ENCODE results near the gene FAM81A.
"Not testable (repeated sequence)": the region's sequence is repeated elsewhere in the genome, so short reads cannot be mapped to it uniquely, and the experiment has no call there.

FAM81A gene

DNA sequence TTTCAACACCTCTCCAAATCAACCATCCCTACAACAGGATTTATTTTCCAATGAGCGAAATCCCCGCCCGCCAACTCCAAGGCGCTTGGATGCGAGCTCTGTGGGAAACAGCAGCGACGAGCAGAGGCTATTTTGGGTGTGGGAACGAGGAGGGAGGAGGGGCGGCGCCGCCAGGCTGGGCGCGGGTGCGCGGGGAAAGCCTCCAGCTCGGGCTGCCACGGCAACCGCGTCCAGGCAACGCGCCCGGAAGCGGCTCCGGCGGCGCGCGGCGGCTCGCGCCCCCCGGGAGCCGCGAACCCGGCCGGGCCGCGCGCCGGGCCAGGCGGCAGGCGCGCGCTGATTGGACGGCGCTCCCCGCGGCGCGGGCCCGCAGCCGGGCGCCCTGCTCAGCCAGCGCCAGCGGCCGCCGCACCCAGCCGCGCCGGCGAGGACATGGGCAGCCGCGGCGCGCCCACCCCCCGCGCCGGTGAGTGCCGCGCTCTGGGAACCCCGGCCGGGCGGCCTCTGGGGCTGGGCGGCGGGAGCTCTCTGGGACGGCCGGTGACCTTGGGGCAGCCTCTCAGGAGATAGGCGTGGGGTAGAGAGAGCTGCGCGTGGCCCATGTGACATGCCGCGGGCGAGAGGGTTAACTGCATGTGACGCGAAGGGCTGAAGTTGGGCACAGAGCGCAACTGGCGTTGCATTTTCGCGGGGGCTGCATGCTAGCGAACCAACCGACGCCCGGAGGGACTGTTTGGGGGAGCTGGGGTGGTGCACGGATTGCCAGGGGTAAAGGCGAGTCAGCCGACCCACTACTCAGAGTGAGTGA, at the start of gene FAM81A:
FAM81A (plus strand) TSS at position 370 of the 808 bp plus-strand sequence. CDS start 20,441 bp downstream, outside the sequence.
- no peak for DNase-seq (ENCODE audit: low read depth in 2 of 2)

DNA sequence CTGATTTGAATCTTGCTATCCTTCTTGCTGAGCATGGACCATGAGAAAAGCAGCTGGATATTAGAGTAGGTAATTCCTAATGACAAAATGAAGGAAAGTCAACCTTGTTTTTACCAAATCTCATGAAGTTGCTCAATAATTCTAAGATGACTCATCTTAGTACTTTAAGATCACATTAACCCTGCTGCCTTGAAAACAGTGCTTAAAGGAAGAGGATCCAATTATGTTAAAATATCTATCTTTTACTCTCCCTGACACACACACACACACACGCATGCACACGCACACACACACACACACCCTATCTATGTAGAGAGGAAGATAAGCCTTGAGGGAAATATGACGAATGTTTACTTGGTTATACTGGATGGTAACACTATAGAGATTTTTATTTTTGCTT, 49.3 kb upstream of the FAM81A start:
- no peak for DNase-seq (ENCODE audit: low read depth in 2 of 2)

DNA sequence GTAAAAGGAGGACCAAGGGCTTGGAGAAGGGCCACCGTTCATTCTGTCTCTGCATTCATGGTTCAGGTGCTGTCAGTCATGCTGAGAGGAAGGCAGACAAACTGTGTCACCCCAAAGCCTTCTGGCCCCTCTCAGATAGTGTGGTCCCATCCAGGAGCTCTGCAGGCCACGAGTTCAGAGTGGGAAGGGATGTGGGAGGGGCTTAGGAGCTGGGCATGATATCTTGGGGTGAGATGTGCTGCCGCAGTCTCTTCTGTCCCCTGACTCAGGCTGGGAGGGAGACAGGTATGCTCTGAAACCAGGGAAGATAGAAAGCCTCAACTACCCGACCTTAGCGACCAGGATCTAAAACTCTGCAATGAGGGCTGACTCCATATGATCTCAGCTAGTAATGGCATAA, 45.7 kb upstream of the FAM81A start:
- no peak for DNase-seq (ENCODE audit: low read depth in 2 of 2)

DNA sequence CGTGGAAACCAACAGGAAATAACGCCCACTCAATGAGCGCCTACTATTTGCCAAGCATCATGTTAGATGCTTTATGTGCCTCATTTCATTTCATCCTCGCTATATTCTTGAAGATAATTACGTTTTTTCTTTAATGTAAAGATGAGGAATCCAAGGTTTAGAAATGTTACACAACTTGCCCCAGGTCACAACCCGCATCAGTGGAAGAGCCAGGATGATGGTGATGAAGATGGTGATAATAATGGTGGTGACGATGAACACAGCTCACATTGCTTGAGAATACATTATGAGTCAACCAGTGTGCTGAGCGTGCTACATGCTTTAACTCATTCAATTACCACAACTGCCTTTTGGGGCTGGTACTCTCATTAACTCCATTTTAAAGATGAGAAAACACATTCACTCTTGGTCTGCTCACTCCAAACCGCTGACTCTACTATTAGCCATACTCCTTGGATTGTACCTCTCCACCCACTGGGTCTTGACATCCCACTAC, 43.8 kb upstream of the FAM81A start:
- no peak for DNase-seq (ENCODE audit: low read depth in 2 of 2)

DNA sequence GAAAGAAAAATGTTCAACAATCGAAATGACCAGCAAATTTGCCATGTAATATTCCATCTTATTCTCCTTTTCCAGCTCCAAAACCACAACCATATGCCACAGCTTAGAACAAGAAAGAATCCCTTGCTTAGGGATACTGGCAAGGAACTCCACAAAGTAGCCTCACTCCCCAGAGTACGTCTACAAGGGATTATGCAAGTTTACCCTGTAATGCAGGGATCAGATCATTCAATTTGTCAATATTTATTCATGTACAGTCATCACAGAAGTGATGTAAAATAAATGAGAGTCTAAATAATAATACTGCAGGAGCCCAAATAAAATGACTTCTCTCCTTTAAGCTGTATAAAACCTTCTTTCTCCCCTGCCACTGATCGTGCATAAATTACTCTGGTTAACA, 41.8 kb upstream of the FAM81A start:
- no peak for DNase-seq (ENCODE audit: low read depth in 2 of 2)

DNA sequence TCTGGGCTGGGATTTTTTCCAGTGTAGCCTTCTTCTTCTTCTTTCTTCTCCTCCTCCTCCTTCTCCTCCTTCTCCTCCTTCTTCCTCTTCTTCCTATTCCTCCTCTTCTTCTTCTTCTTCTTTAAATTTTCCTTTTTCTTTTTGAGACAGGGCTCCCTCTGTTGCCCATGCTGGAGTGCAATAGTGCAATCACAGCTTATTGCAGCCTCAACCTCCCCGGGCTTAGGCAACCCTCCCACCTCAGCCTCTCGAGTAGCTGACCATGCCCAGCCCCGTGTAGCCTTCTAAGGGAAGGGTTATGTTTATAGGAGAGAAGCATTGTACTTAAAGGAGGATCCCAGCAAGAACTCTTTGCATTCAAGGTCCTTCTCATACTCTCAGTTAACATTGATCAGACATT, 41.3 kb upstream of the FAM81A start:
- no peak for DNase-seq (ENCODE audit: low read depth in 2 of 2)

DNA sequence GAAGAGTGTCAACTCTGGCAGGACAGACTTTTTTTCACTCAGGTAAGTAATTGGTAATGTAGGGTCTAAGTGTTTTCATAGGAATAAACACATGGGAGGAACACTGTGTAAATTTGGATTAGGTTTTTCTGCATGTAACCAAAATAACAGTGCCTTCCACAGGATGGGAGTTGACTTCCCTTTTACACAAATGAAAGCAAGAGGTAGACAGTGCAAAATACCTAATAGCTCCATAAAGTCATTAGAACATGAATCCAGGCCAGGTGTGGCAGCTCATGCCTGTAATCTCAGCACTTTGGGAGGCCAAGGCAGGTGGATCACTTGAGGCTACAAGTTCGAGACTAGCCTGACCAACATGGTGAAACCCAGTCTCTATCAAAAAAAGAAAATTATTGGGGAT, 39.8 kb upstream of the FAM81A start:
- DNase-seq (ENCODE audit: low read depth in 2 of 2), result no peak

DNA sequence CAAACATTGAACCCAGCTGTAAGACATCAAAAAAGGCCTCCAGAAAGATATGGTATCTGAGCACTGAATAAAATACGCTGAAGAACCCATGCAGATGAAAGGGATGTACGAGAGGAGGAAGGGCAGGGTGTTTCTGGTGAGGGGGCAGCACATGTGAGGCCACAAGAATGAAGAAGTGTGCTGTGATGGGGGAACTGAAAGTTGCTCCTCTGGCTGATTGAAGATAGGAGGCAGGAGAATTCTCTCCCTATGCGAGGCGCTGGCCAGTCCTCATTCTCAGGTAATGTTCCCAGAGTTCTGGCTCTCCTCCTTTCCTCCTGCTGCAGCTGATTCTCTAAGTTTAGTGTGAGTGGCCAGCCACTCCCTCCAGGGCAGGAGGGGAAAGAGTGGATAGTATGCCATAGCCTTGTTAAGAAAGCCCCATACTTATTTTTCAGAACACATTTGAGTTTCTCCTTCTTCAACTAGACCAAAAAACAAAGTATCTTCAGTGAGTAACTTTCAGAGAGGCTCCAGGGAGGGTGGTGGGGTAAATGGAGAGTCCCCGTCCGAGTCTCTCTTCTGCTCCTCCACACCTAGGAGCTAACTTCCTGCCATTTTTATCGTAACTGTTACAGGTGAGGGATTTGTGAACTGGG, 38.4 kb upstream of the FAM81A start:
- DNase-seq (ENCODE audit: low read depth in 2 of 2), result no peak

DNA sequence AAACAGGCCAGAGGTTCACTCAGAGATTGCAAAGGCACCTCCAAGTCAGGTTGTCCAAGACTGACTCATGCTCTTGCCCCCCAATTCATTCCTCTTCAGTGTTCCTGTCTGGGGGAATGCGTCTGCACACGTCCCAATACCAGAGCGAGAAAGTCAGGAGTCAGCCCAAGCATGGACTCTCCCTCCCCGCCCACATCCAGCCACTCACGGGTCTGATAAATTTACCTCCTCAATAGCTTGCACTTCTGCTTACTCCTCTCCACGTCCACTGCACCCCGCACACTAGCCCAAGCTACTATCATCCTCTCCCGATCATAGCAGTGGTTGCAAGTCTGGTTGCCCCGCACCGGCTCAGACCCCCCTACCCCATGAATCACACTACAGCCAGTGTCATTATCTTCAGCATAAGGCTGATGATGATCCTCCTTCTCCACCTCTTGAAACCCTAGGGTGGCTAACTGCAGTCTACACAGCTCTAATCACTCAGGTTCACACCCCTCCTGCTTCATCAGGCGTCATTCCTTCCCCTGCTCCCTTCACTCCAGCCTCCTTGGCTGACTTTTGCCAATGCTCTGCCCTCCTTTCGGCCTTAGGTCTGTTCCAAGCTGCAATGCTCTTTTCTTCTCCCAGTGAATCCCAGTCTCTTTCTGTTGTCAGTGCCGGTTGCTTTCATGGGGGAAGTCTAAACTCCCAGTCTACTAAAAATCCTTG, 37.7 kb upstream of the FAM81A start:
- DNase-seq (ENCODE audit: low read depth in 2 of 2), result no peak

DNA sequence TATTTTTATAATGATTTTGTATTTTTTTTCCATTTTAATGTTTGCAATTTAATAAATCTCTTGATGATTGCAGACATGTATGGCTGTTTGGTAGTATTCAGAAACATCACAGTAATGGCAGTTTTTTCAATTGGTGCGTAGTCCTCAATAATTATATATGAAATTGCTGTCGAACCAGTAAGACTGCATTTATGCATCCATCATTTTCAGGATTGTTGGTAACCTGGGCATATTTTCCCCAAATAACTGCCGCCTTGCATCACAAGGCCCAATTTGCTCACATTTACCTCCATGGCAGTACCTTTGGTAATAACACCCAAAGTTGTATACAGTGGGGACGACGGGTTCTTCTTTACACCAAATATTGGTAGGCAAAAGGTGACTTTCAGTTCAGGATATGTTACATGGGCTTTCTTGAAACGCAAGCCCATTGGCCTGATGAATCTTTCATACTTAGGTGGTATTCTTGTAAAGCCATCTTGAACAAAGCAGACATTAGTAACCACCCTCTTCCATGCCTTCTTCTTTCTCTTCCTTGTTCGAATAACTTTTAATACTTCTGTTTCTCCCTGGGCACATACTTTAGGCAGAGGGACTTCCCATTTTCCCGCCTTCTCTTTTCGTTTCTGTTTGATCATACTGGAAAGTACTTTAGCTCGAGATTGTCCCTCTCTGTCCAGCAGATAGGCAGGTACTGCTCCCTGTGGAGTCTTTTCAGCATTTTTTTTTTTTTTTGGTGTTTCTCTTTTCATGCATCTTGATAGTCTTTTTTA, 36.7 kb upstream of the FAM81A start:
- DNase-seq (ENCODE audit: low read depth in 2 of 2), result not testable (repeated sequence)

DNA sequence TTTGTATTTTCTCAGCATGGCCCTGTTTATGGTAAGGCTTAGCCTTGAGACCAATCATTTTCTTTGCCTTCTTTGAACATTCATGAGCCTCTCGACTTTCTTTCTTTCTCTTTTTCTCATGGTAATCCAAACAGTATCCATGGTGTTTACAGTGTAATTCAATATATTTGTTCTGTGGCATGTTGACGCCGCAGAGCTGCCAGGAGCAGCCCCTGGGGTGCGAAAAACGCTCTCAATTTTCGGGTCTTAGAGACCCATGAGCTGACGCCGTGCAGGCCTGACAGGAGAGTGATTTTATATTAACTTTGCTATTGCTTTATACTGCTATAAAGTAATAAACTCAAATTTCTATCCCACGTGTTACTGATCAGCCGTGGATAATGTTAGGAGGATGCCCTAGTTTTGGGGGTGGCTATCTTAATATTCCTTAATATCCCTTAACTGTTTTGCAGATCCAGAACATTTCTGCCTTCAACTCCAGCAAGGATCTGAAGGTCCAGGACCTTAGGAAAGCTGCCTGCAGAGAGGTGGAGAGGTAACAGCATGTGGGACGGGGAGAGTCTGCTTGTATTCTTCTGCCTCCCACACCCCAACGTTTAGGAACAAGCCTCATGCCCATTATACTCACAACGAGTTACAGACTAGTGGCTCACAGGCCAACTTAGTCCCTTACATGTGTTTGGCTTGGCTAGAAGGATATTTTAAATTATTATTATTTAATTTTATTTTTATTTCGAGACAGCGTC, 36.0 kb upstream of the FAM81A start:
- DNase-seq (ENCODE audit: low read depth in 2 of 2), result no peak

DNA sequence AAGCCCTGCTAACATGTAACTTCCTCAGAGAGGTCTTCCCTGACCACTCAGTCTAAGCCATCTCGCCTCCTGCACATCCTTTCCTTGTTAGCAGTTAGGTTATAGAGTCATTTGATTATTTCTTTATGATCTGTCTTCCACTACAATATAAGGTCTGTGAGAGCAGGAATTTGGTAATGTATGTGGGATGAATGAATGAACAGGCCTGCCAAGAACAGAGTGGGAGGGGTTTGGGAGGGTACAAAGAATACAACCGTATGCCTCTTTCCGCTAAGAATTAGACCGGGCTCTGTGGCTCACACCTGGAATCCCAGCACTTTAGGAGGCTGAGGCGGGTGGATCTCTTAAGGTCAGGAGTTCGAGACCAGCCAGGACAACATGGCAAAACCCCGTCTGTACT, 32.9 kb upstream of the FAM81A start:
- DNase-seq (ENCODE audit: low read depth in 2 of 2), result no peak

DNA sequence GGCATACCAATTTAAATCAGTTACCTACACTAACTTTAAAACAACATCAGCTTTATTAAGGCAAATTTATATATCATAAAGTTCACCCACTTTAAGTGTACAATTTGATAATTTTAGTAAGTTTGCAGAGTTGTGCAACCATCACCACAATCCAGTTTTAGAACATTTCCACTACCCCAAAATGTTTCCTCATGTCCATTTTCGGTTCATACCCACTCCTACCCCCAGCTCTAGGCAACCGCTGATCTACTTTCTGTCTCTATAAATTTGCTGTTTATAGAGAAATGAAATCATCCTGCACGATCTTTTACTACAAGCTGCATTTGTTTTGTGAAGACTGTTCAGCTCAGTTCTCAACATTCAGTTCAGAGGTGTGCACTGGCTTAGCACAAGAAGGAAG, 31.5 kb upstream of the FAM81A start:
- no peak for DNase-seq (ENCODE audit: low read depth in 2 of 2)

DNA sequence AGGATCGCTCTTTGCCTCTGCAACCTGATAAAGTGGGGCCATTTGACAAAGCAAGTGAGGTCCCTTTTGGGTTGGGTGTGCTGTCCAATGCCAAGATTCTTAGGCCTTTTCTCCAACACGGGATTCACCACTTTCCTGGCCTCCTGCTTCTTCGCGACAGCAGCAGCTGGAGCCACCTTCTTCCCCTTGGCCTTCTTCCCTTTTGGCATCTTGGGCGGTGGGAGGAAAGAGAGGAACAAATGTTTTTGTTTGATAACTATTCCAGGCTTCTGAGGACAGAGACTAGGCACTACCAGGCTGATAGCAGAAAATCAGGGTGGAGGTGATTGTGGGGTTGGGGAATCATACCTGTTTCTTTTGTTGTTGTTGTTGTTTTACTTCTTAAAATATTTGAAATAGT, 30.0 kb upstream of the FAM81A start:
- no peak for DNase-seq (ENCODE audit: low read depth in 2 of 2)

DNA sequence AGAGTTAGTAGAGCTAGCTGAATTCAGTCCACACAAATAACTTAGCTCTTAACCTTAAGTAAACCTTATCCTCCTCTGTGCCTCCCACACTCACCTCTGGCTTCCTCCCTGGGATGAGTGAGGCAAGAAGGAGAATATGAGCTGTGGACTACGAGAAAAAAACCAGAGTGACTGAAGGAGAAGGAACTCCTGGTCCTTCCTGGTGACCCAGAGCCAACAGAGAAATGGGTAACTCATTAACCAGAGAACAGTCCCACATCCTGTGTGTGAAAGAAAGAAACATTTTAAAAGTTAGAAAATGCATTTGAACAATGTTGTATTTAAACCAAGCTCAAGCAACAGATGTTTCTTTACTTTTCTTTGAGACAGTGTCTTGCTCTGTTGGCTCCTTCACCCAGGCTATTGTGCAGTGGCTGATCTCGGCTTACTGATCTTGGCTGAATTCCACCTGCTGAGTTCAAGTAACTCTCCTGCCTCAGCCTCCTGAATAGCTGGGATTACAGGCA, 27.5 kb upstream of the FAM81A start:
- DNase-seq (ENCODE audit: low read depth in 2 of 2), result no peak

DNA sequence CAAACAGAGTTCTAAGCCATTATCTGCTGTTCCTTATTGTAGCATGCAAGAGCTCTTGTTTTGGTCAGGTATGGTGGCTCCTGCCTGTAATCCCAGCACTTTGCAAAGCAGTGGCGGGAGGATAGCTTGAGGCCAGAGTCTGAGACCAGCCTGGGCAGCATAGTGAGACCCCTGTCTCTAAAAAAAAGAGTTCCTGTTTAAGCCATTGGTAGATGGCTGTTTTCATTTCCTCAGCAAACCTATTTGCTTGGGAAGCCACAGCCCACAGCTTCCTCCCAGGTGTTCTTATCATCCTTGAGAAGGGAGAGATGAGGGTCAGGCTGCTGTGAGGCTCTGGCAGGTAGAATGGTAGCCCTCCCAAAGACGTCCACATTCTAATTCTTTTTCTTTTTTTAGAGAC, 24.4 kb upstream of the FAM81A start:
- no peak for DNase-seq (ENCODE audit: low read depth in 2 of 2)

DNA sequence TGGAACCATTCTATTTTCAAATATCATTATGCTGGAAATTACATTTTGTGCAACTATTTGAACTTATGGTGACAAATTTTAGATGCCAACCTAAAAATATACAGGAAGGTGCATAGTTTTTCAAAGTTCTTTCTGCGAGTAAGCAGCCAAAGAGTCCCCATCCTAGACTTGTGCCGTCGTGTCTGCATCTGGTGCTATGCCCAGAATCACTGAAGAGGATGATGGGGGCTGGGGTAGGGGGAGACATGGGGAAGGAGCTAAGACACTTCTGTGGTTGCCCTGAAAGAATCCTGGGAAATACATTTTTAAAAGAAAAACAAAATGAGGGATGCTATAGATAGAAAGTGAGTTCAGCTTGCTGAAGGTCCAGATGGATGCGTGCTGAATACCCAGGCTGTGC, 21.2 kb upstream of the FAM81A start:
- DNase-seq (ENCODE audit: low read depth in 2 of 2), result no peak

DNA sequence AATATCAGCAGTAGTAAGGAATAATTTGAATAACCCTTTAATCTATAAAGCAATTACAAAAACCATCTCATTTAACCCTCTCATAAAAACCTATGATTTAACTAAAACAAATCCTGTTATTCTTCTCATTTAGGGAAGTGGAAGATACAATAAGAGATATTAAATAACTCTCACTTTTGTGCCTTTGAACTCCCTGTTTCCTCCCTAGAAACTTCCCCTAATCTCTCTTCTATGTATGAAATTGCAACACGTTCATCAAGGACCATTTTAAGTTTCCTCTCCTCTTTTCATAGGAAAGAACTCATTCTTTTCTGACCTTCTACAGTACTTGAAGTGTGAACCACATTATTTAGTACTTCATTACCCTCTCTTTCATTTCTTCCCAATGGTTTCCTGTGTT, 18.8 kb upstream of the FAM81A start:
- DNase-seq (ENCODE audit: low read depth in 2 of 2), result no peak

DNA sequence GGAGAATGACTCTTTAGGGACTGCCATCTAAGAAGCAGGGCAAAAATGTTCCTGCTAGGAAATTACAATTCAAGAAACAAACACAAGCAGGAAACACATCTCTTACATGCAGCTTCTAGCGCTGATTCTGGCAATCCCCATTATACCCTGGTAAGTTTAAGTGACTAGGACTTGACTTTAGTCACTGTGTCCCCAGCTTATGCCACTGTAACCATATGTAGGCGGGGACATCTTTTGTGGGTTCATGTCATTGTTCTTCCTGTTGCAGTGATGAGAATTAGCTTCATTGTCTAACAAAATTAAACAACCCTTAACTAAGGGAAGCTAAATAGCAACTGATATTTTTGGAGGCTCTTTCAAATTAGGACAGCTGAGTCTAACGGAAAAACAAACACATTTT, 17.9 kb upstream of the FAM81A start:
- no peak for DNase-seq (ENCODE audit: low read depth in 2 of 2)

DNA sequence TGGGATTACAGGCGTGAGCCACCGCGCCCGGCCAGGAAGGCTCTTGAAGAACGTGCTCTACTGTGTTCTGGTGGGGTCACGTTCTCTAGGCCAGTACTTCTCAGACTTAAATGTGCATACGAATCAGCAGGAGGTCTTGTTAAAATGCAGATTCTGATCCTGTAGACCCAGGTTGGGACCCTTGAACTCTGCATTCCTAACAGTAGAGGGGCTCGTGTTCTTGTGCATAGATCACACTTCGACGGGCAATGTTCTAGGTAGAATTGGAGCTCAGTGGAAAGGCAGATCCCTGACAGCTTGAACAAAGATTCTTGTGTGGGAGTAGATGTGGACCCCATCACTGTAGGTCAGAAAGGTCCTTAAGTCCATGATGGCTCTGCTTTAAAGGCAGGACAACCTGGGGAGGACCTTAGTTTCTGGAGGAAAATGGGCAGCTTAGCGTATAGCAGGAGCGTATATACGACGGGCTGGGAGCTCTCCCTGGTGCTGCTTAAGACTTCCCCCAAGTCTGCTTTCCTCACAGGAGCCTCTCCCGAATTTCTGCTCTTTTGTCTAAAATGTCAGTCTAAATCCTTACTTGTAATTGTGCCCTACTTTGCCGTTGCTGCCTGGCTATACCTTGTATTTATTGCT, 16.9 kb upstream of the FAM81A start:
- DNase-seq (ENCODE audit: low read depth in 2 of 2), result no peak

DNA sequence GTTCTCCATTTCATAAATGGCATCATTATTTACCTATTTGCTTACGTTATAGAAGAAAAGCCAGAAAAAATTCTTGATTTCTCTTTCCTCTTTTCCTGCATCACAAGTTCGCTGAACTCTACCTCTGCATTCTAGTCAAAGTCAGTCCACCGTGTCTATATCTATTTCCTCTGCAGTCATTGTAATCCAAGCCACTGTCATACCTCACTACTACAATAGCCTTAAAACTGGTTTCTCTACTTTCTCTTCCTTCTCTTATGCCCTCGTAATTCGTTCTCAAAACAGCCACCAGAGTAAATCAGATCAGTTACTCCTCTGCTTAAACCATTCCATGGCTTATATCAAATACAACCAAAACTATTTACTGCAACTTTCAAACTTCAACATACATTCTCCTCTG, 13.4 kb upstream of the FAM81A start:
- DNase-seq (ENCODE audit: low read depth in 2 of 2), result no peak

Measured in stimulated activated CD4-positive, alpha-beta T cell treated with anti-CD3 and anti-CD28 coated beads, Interleukin-1b, Interleukin-23, amount 100 ng/mL, for 1 hour (primary cell).